Measurements from ENCODE around the gene ZSCAN25.
"Not testable (repeated sequence)": the region's sequence is repeated elsewhere in the genome, so short reads cannot be mapped to it uniquely, and the experiment has no call there.

ZSCAN25 gene

DNA sequence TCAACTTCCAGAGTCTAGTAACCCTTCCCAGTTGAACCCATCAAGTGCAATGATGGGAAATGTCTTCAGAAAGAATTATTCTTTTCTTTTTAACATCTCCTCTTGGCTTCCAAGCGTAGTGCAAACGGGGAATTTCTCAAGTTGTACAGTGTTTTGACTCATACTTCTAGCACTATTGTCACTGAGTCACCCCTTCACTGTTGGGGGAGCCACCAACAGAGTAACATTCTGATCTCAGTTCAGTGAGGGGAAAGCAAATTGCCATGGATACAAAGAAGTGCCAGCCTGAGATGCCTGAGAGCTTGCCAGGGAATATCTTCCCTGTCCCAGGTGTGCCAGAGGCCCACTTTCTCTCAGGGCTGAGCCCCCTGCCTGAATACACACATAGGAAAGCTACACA, 32.1 kb downstream of the ZSCAN25 start:
- Histone ChIP-seq H3K9ac (ENCODE audit: low read depth, low read length) (no peak overlapping the region), H3K4me1 (ENCODE audit: insufficient read depth, low read length) (no peaks in the 10 kb centered on the region), H3K27me3 (ENCODE audit: insufficient read depth, low read length) (no peaks in the 10 kb centered on the region), H3K27ac (ENCODE audit: low read depth, low read length) (no peak overlapping the region), H3K36me3 (ENCODE audit: insufficient read depth, low read length) (no peaks in the 10 kb centered on the region; the same call in 1 of the 2 replicates), H3K9me3 (ENCODE audit: insufficient read depth, low read depth, low read length) (0 out of 2 replicates have a peak, but pooled peaks cover 3% of the 10 kb centered on the region), H3K4me3 (ENCODE audit: low read length) (no peak overlapping the region)
- 87% methylated on average over 2 of the region's 2 CpGs for WGBS

DNA sequence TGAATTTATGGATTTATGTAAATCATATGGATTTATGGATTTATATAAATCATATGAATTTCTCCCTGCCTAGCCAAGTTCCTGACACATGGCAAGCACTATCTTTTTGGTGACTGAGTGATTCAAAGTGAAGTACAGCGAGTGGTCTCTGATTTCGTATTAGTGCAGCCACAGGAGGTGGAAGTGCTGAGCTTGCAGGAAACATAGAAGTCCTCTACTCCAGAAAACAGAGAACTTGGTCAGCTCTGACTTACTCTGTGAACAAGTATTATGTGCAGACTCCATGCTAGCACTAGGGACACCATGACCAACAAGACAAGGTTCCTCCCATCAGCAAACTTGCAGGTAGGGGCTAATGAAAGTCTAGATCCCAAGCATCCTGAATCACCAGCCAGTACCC, 34.5 kb downstream of the ZSCAN25 start:
- no peaks in the 10 kb centered on the region for H3K27me3 ChIP-seq (ENCODE audit: insufficient read depth, low read length)
- WGBS: 98% methylated on average over 2 of the region's 2 CpGs
- H3K9ac ChIP-seq (ENCODE audit: low read depth, low read length): no peak overlapping the region
- no peak overlapping the region for H3K4me3 ChIP-seq (ENCODE audit: low read length)
- H3K27ac ChIP-seq (ENCODE audit: low read depth, low read length): no peak overlapping the region
- no peaks in the 10 kb centered on the region for H3K4me1 ChIP-seq (ENCODE audit: insufficient read depth, low read length)
- H3K9me3 ChIP-seq (ENCODE audit: insufficient read depth, low read depth, low read length): no peaks in the 10 kb centered on the region
- no peaks in the 10 kb centered on the region for H3K36me3 ChIP-seq (ENCODE audit: insufficient read depth, low read length)

DNA sequence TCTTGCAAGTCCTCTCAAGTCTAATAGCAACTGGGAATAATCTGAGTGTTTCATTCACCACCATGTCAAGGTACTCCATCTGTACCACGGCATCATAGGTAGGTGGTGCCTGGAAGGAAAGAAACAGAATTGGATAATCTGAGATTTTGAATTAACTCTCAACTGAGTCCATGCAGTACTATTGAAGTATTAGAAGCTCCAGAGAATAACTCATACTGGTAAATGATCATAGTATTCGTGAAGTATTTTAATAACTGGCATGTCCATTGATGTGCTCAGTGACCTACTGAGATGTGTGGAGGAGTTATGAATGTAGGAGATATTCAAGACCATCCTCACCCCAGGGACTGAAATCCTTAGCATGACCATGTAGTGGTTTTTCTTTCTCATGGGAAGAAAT, 35.9 kb downstream of the ZSCAN25 start:
- Histone ChIP-seq H3K4me1 (ENCODE audit: insufficient read depth, low read length) (no peaks in the 10 kb centered on the region), H3K9me3 (ENCODE audit: insufficient read depth, low read depth, low read length) (no peaks in the 10 kb centered on the region), H3K27me3 (ENCODE audit: insufficient read depth, low read length) (no peaks in the 10 kb centered on the region), H3K4me3 (ENCODE audit: low read length) (no peak overlapping the region), H3K27ac (ENCODE audit: low read depth, low read length) (no peak overlapping the region), H3K36me3 (ENCODE audit: insufficient read depth, low read length) (no peaks in the 10 kb centered on the region), H3K9ac (ENCODE audit: low read depth, low read length) (no peak overlapping the region)
- WGBS: 94% methylated on average over 2 of the region's 2 CpGs

DNA sequence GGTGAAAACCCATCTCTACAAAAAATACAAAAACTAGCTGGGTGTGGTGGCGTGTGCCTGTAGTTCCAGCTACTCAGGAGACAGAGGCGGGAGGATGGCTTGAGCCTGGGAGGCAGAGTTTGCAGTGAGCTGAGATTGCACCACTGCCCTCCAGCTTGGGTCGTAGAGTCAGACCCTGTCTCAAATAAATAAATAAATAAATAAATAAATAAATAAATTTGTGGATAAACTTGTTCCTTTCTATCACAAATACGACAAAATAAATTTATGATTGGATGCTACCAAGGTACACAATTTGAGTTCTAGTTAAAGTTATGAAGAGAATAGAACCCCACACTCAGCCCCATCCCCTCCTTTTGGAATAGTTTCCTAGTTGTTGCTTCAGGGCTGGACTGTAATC, 36.5 kb downstream of the ZSCAN25 start:
- not testable (repeated sequence) for H3K4me1 ChIP-seq (ENCODE audit: insufficient read depth, low read length); H3K9ac ChIP-seq (ENCODE audit: low read depth, low read length); H3K4me3 ChIP-seq (ENCODE audit: low read length); H3K36me3 ChIP-seq (ENCODE audit: insufficient read depth, low read length); H3K27ac ChIP-seq (ENCODE audit: low read depth, low read length); H3K9me3 ChIP-seq (ENCODE audit: insufficient read depth, low read depth, low read length); H3K27me3 ChIP-seq (ENCODE audit: insufficient read depth, low read length)
- 89% methylated on average over 2 of the region's 4 CpGs for WGBS

DNA sequence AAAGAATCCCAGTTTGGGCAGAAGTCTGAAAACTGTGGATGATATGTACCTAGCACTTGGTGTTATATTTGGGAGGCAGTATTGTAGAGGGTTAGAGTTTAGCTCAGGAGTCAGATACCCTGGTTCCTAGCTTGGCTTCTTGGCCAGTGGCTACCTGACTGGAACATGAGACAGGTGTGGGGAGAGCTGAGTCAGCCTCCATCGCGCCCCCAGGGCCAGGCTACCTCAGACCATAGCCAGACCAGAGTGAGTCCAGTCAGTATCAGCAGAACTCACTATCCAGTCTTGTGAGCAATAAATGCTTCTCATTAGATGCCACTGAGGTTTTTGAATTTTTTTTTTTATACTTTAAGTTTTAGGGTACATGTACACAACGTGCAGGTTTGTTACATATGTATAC, 37.0 kb downstream of the ZSCAN25 start:
- Histone ChIP-seq H3K9me3 (ENCODE audit: insufficient read depth, low read depth, low read length) (no peaks in the 10 kb centered on the region), H3K27ac (ENCODE audit: low read depth, low read length) (no peak overlapping the region), H3K27me3 (ENCODE audit: insufficient read depth, low read length) (no peaks in the 10 kb centered on the region), H3K9ac (ENCODE audit: low read depth, low read length) (no peak overlapping the region), H3K4me3 (ENCODE audit: low read length) (no peak overlapping the region), H3K4me1 (ENCODE audit: insufficient read depth, low read length) (no peaks in the 10 kb centered on the region), H3K36me3 (ENCODE audit: insufficient read depth, low read length) (no peaks in the 10 kb centered on the region)
- WGBS: 91% methylated on average over 3 of the region's 3 CpGs

DNA sequence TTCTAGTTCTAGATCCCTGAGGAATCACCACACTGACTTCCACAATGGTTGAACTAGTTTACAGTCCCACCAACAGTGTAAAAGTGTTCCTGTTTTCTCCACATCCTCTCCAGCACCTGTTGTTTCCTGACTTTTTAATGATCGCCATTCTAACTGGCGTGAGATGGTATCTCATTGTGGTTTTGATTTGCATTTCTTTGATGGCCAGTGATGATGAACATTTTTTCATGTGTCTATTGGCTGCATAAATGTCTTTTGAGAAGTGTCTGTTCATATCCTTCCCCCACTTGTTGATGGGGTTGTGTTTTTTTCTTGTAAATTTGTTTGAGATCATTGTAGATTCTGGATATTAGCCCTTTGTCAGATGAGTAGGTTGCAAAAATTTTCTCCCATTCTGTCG, 37.9 kb downstream of the ZSCAN25 start:
- H3K4me1 ChIP-seq (ENCODE audit: insufficient read depth, low read length); H3K27me3 ChIP-seq (ENCODE audit: insufficient read depth, low read length); H3K9ac ChIP-seq (ENCODE audit: low read depth, low read length); H3K9me3 ChIP-seq (ENCODE audit: insufficient read depth, low read depth, low read length); H3K4me3 ChIP-seq (ENCODE audit: low read length); H3K27ac ChIP-seq (ENCODE audit: low read depth, low read length); H3K36me3 ChIP-seq (ENCODE audit: insufficient read depth, low read length): not testable (repeated sequence)
- 86% methylated on average over 1 of the region's 3 CpGs for WGBS

DNA sequence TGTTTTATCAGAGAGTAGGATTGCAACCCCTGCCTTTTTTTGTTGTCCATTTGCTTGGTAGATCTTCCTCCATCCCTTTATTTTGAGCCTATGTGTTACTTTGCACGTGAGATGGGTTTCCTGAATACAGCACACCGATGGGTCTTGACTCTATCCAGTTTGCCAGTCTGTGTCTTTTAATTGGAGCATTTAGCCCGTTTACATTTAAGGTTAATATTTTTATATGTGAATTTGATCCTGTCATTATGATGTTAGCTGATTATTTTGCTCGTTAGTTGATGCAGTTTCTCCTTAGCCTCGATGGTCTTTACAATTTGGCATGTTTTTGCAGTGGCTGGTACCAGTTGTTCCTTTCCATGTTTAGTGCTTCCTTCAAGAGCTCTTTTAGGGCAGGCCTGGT, 41.1 kb downstream of the ZSCAN25 start:
- H3K9ac ChIP-seq (ENCODE audit: low read depth, low read length); H3K4me1 ChIP-seq (ENCODE audit: insufficient read depth, low read length); H3K4me3 ChIP-seq (ENCODE audit: low read length); H3K9me3 ChIP-seq (ENCODE audit: insufficient read depth, low read depth, low read length); H3K27ac ChIP-seq (ENCODE audit: low read depth, low read length); H3K27me3 ChIP-seq (ENCODE audit: insufficient read depth, low read length); H3K36me3 ChIP-seq (ENCODE audit: insufficient read depth, low read length): not testable (repeated sequence)
- WGBS: 98% methylated on average over 5 of the region's 5 CpGs

DNA sequence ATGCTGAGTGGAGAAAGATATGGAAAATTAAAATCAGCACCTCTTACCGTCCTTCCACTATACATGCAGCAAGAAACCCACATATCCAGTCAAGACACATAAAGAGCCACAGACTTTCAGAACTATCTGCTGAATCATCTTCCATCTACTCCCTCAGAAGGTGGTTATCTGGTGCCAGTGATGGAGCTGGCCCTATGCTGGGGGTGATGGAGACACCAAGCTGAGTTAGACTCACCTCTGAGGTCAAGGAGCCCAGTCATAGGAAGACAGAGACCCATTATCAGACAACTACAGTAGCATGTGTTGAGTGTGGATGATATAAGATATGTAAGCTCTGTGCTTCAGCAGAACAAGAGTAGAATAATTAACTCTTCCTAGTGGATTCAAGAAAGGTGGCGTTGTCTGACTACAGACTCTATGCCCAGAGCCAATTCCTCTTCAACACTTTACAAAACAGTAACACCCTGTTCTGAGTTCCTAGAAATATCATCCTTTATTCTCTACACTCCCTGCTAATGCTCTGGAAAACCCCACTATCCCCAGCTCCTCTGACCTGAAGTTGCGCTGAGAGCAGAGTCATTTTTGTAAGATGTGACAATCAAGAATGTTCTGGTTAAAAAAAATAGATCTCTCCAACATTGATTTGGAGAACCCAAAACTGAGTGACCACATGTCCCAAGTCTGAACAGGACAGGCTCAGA, 48.7 kb downstream of the ZSCAN25 start:
- no peak overlapping the region for H3K9ac ChIP-seq (ENCODE audit: low read depth, low read length)
- 95% methylated on average over 3 of the region's 3 CpGs for whole genome bisulfite sequencing
- H3K4me3 ChIP-seq (ENCODE audit: low read length): no peak overlapping the region

DNA sequence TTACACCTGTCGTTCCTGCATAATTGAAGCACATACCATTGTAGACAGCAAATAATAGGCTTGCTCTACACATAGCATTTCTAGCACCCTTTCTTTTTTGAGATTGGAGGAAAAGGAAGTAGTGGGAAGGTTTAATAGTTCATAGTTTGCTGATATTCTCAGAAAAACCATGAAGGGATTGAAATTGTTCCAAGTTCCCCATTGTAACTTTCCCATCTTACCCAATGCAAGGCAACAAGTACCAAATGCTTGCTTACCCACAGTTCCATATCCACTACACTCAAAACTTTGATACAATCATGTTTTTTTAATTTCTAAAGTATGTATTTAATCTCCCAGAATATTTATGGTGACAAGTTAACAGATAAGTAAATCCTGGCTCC, 49.3 kb downstream of the ZSCAN25 start:
- Histone ChIP-seq H3K4me1 (ENCODE audit: insufficient read depth, low read length) (no peaks in the 10 kb centered on the region), H3K4me3 (ENCODE audit: low read length) (no peak overlapping the region), H3K9me3 (ENCODE audit: insufficient read depth, low read depth, low read length) (no peaks in the 10 kb centered on the region), H3K27ac (ENCODE audit: low read depth, low read length) (no peak overlapping the region), H3K9ac (ENCODE audit: low read depth, low read length) (no peak overlapping the region), H3K36me3 (ENCODE audit: insufficient read depth, low read length) (no peaks in the 10 kb centered on the region), H3K27me3 (ENCODE audit: insufficient read depth, low read length) (no peaks in the 10 kb centered on the region)
- 100% methylated on average over 1 of the region's 1 CpG for WGBS

More for the DNA sequence above, 48.7 kb downstream of the ZSCAN25 start:
- Histone ChIP-seq H3K36me3 (ENCODE audit: insufficient read depth, low read length) (peaks cover 2% of the 10 kb centered on the region; the same call in 1 of the 2 replicates), H3K27ac (ENCODE audit: low read depth, low read length) (no peak overlapping the region), H3K9me3 (ENCODE audit: insufficient read depth, low read depth, low read length) (peaks cover 2% of the 10 kb centered on the region), H3K4me1 (ENCODE audit: insufficient read depth, low read length) (no peaks in the 10 kb centered on the region), H3K27me3 (ENCODE audit: insufficient read depth, low read length) (no peaks in the 10 kb centered on the region)

DNA sequence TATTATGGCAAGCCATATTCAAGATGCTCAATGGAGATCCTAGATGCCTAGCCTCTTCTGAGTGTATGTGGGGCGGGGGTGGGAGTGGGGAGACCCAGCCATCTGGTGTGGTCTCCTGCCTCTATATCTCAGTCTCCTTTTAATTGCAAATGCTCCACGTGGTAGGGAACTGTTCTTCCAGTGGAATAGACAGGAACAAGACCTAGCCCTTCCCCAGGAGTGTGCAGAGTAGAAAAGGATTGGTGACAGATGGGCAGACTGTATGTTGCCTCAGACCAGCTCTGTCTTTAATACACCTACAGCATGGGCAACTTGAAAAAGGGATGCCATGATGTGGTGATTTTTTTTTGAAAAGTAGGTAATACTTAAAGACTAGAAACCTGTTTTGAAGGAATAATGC, 50.4 kb downstream of the ZSCAN25 start:
- H3K9me3 ChIP-seq (ENCODE audit: insufficient read depth, low read depth, low read length): no peaks in the 10 kb centered on the region
- H3K36me3 ChIP-seq (ENCODE audit: insufficient read depth, low read length): no peaks in the 10 kb centered on the region
- no peak overlapping the region for H3K9ac ChIP-seq (ENCODE audit: low read depth, low read length)
- no peaks in the 10 kb centered on the region for H3K27me3 ChIP-seq (ENCODE audit: insufficient read depth, low read length)
- 75% methylated on average over 2 of the region's 2 CpGs for WGBS
- H3K27ac ChIP-seq (ENCODE audit: low read depth, low read length): no peak overlapping the region
- no peaks in the 10 kb centered on the region for H3K4me1 ChIP-seq (ENCODE audit: insufficient read depth, low read length)
- H3K4me3 ChIP-seq (ENCODE audit: low read length): no peak overlapping the region

DNA sequence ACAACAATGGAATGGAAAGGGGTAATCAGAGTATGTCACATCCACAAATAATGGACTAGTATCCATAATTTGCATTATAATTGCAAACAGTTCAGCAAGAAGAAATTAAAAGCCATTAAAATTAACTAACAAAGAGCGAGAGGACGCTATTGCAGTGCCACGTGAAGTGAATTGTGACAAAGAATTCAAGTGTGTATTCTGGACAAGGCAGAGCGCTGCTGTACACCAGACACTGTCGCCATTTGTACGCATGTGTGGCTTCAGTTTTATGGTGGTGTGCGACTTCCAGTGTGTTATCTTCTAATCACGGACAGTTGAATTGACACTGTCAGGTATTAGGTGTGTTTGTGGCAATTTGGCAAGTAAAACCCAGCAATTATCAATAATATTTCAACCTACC, 51.8 kb downstream of the ZSCAN25 start:
- H3K27me3 ChIP-seq (ENCODE audit: insufficient read depth, low read length): no peaks in the 10 kb centered on the region
- 94% methylated on average over 8 of the region's 8 CpGs for WGBS

DNA sequence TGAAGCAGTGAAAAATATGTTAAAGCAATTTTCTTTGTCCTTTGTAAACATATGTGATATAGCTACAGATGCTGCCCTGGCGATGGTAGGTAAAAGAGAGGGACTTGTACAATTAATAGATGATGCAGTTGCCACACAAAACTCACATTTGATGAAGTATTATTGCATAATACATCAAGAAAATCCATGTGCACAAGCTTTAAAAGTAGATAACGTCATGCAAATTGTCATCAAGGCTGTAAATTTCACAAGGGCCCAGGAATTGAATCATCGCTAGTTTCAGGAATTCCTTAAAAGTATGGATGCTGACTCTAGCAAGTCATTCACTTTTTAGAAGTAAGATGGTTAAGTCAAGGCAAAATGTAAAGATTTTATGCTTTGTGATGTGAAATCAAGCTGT, 53.0 kb downstream of the ZSCAN25 start:
- Histone ChIP-seq H3K4me1 (ENCODE audit: insufficient read depth, low read length) (no peaks in the 10 kb centered on the region), H3K9ac (ENCODE audit: low read depth, low read length) (no peak overlapping the region), H3K4me3 (ENCODE audit: low read length) (no peak overlapping the region), H3K36me3 (ENCODE audit: insufficient read depth, low read length) (no peaks in the 10 kb centered on the region), H3K9me3 (ENCODE audit: insufficient read depth, low read depth, low read length) (no peaks in the 10 kb centered on the region), H3K27ac (ENCODE audit: low read depth, low read length) (no peak overlapping the region), H3K27me3 (ENCODE audit: insufficient read depth, low read length) (no peaks in the 10 kb centered on the region)
- WGBS: 96% methylated on average over 3 of the region's 3 CpGs

More for the DNA sequence above, 51.8 kb downstream of the ZSCAN25 start:
- H3K36me3 ChIP-seq (ENCODE audit: insufficient read depth, low read length): no peaks in the 10 kb centered on the region
- H3K9ac ChIP-seq (ENCODE audit: low read depth, low read length): no peak overlapping the region
- H3K4me1 ChIP-seq (ENCODE audit: insufficient read depth, low read length): no peaks in the 10 kb centered on the region
- H3K27ac ChIP-seq (ENCODE audit: low read depth, low read length): no peak overlapping the region
- no peak overlapping the region for H3K4me3 ChIP-seq (ENCODE audit: low read length)
- no peaks in the 10 kb centered on the region for H3K9me3 ChIP-seq (ENCODE audit: insufficient read depth, low read depth, low read length)

Data from HUES64 (cell line).